GM12878 (cell line): Measurements from ENCODE around the gene ZDHHC11B. TPM values are rescaled to one million over a fixed set of nuclear protein-coding genes. Genes with fewer than 3 reads are reported as not detected.
A peak's percentile ranks its signal among the peaks of the same experiment; 100 is the strongest.
"Not testable (repeated sequence)": the region's sequence is repeated elsewhere in the genome, so short reads cannot be mapped to it uniquely, and the experiment has no call there.

Source experiments
- ATAC-seq: fragments of 200-7000 bp; cut with Tn5 transposase; 3 replicates; pipeline ENCODE4 v1.9.1; 2020; ENCODE audit warnings: mild to moderate bottlenecking, moderate library complexity
- BruUV-seq: library from RNA; stranded (reverse); fragments of 400-500 nt; replicated peaks from 2 replicates; lab custom pipeline; 2021; lab: Mats Ljungman, UMichigan
- CTCF ChIA-PET: fragments of 300-600 bp; sonication (Branson Sonifier 250); formaldehyde crosslinking; extraction: SDS; loops from one replicate; lab custom pipeline; 2021; ENCODE audit warnings: inconsistent platforms; lab: Yijun Ruan, JAX
- POLR2A ChIA-PET: fragments of 350-600 bp; formaldehyde crosslinking; extraction: SDS; loops from one replicate; lab custom pipeline; 2021; ENCODE audit warnings: inconsistent platforms; lab: Charles Lee
- RAD21 ChIA-PET: fragments of 300-600 bp; sonication (Branson Sonifier 250); formaldehyde crosslinking; loops from one replicate; lab custom pipeline; 2023; ENCODE audit warnings: antibody characterized with exemption; ENCODE audit not compliant: unreplicated experiment; lab: Charles Lee
- SMC1A ChIA-PET: fragments of 300-600 bp; sonication (Branson Sonifier 250); formaldehyde crosslinking; loops from one replicate; lab custom pipeline; 2023; ENCODE audit not compliant: unreplicated experiment, uncharacterized antibody; lab: Charles Lee
- DNase-seq: peaks from one replicate; pipeline ENCODE4 v3.0.0-alpha.2; 2011; ENCODE audit warnings: low read depth, low spot score
- FAIRE-seq: peaks from 3 replicates; lab custom pipeline; 2011; peaks lifted over from hg19 to GRCh38; lab: Jason Lieb, UNC
- H2AFZ ChIP-seq: 2 replicates; pipeline ENCODE4 v1.6.0; 2011; ENCODE audit warnings: low read depth, low read length, control low read depth; ENCODE audit not compliant: control insufficient read depth
- H3K27ac ChIP-seq: 2 replicates; pipeline ENCODE4 v1.5.1; 2011; ENCODE audit warnings: control low read depth; ENCODE audit not compliant: control insufficient read depth, insufficient read depth
- H3K27me3 ChIP-seq, 2 experiments: replicated peaks in 1 of 2; 2 replicates each; pipeline versions ENCODE4 v1.6.0 to v1.6.1; 2011; ENCODE audit warnings: low read length in 1 of 2; ENCODE audit not compliant: control insufficient read depth in 2 of 2, insufficient read depth in 2 of 2
- H3K36me3 ChIP-seq, 2 experiments: 2 replicates each; pipeline ENCODE4 v1.5.1; 2011; ENCODE audit warnings: low read length in 1 of 2; ENCODE audit not compliant: control insufficient read depth in 2 of 2, insufficient read depth in 2 of 2
- H3K4me1 ChIP-seq: 2 replicates; pipeline ENCODE4 v1.6.1; 2011; ENCODE audit warnings: mild to moderate bottlenecking, low read length, moderate library complexity, mixed read lengths; ENCODE audit not compliant: control insufficient read depth, insufficient read depth
- H3K4me2 ChIP-seq: 2 replicates; pipeline ENCODE4 v1.6.0; 2011; ENCODE audit warnings: control low read depth; ENCODE audit not compliant: control insufficient read depth, insufficient read depth
- H3K4me3 ChIP-seq: fragments of 200-600 bp; sonication (generic); 2 replicates; pipeline ENCODE4 v1.5.1; 2016
- H3K79me2 ChIP-seq: 2 replicates; pipeline ENCODE4 v1.6.0; 2011; ENCODE audit warnings: low read length; ENCODE audit not compliant: control insufficient read depth, insufficient read depth
- H3K9ac ChIP-seq: 2 replicates; pipeline ENCODE4 v1.8.0; 2011; ENCODE audit warnings: low read length, control low read depth, mixed read lengths; ENCODE audit not compliant: control insufficient read depth, insufficient read depth
- H3K9me3 ChIP-seq: replicated peaks from 3 replicates; pipeline ENCODE4 v1.5.1; 2011; ENCODE audit warnings: mild to moderate bottlenecking, low read length; ENCODE audit not compliant: control insufficient read depth, insufficient read depth
- H4K20me1 ChIP-seq: 2 replicates; pipeline ENCODE4 v1.6.0; 2011; ENCODE audit not compliant: control insufficient read depth, insufficient read depth
- JUND ChIP-seq: IDR thresholded peaks from 2 replicates; pipeline ENCODE4 v1.6.1; 2012; ENCODE audit warnings: low read depth, mild to moderate bottlenecking, low read length, improper control_type of control experiment, moderate library complexity
- KLF5 ChIP-seq: fragments of 450-650 bp; IDR thresholded peaks from 2 replicates; pipeline ENCODE4 v1.6.1; 2014; ENCODE audit warnings: mild to moderate bottlenecking; ENCODE audit not compliant: partially characterized antibody
- MEF2B ChIP-seq: fragments of 450-650 bp; IDR thresholded peaks from 2 replicates; pipeline ENCODE4 v1.6.1; 2018; ENCODE audit warnings: mild to moderate bottlenecking, moderate library complexity; ENCODE audit not compliant: partially characterized antibody, poor library complexity, severe bottlenecking
- NR2C1 ChIP-seq: fragments of 450-650 bp; IDR thresholded peaks from 2 replicates; pipeline ENCODE4 v1.6.1; 2017; ENCODE audit warnings: antibody characterized with exemption, mild to moderate bottlenecking, moderate library complexity
- RB1 ChIP-seq: fragments of 450-650 bp; formaldehyde crosslinking; IDR thresholded peaks from 2 replicates; pipeline ENCODE4 v1.6.1; 2017; ENCODE audit warnings: mild to moderate bottlenecking, borderline replicate concordance
- SMC3 ChIP-seq: IDR thresholded peaks from 2 replicates; pipeline ENCODE4 v1.6.1; 2011; ENCODE audit warnings: low read length, improper control_type of control experiment, borderline replicate concordance
- STAT3 ChIP-seq: IDR thresholded peaks from 2 replicates; pipeline ENCODE4 v1.6.1; 2011; ENCODE audit warnings: low read depth, low read length, improper control_type of control experiment
- WRNIP1 ChIP-seq: IDR thresholded peaks from 2 replicates; pipeline ENCODE4 v1.6.1; 2011; ENCODE audit warnings: low read depth, low read length, improper control_type of control experiment, borderline replicate concordance
- ZNF622 ChIP-seq: fragments of 450-650 bp; IDR thresholded peaks from 2 replicates; pipeline ENCODE4 v1.6.1; 2017; ENCODE audit warnings: mild to moderate bottlenecking, inconsistent platforms
- WGBS: methylation state at CpG from one replicate; pipeline ENCODE4 v1.1.6; 2016; ENCODE audit warnings: low lambda C conversion rate; ENCODE audit not compliant: insufficient replicate concordance, insufficient coverage; ENCODE audit errors: missing lambda C conversion rate; 5-methylcytosine and 5-hydroxymethylcytosine counted together
- in situ Hi-C: fragments of 300-500 bp; cut with MboI; formaldehyde crosslinking; loops from 9 replicates; pipeline ENCODE4 v1.14.3; 2018; ENCODE audit warnings: mixed read lengths
- intact Hi-C: fragments of 100-400 bp; cut with micrococcal nuclease; formaldehyde crosslinking; loops from one replicate; pipeline ENCODE4 v1.14.2; 2022; ENCODE audit not compliant: unreplicated experiment
- polyA plus RNA-seq, 11 experiments: library from polyadenylated mRNA; depleted of rRNA in 4 of 11; unstranded in 6 of 11; stranded (reverse) in 5 of 11; fragments of >200 nt; fragmentation: Nextera tagmentation in 4 of 11; fragmentation: Illumina TruSeq in 1 of 11; extraction: Ambion mirVana in 4 of 11; extraction: Trizol in 1 of 11; gene quantifications; 1 replicate in 1 of 11; 2 replicates in 10 of 11; pipeline versions ENCODE4 v1.2.1 to v1.2.3, GENCODE V29; 2011 to 2016; ENCODE audit warnings: inconsistent platforms in 2 of 11, missing spikeins in 2 of 11, low read depth in 1 of 11
- total RNA-seq, 4 experiments: library from RNA; depleted of rRNA in 3 of 4; stranded (reverse); fragments of >200 nt in 3 of 4; fragmentation: Illumina TruSeq in 1 of 4; extraction: Trizol in 1 of 4; gene quantifications; 2 replicates each; pipeline versions ENCODE4 v1.2.1 to v1.2.3, GENCODE V29; 2013 to 2021

The ZDHHC11B gene
- total and polyA plus RNA-seq, 10 of the 15 experiments (the other 5 are each of a cell fraction or from before 2014, with no cell fraction given): 0.01 to 0.10 (median 0.09) TPM; not detected in 7

DNA sequence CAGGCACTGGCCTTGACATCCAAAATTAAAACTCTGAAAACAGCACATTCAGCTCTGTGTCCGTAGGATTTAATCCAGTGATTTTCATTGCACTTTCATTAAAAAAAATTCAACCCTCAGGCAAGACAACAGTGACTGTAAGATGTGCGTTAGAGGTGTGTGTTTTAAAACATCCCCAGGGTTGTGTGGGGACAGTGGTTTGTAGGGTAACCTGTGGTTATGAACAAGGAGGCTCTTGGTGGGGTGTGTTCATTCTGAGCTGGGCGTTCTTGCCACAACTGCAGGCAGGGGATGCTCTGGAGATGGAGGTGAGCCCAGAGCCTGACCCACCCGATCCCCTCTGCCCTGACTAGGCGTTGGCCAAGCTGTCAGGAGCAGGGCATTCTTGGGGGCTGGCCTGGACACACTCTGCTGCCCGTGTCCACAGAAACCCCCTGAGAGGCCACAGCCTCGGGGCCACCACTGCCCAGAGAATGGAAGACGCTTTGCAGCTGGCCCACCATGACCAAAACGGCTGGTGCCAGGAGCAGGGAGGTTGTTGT is 37.2 kb downstream of the ZDHHC11B start:
- ATAC-seq, H2AFZ ChIP-seq, H3K4me3 ChIP-seq, SMC1A ChIA-PET, H3K4me2 ChIP-seq, H3K79me2 ChIP-seq, H3K9ac ChIP-seq, H3K9me3 ChIP-seq, H3K36me3 ChIP-seq, POLR2A ChIA-PET, H3K27me3 ChIP-seq, H4K20me1 ChIP-seq, DNase-seq, H3K27ac ChIP-seq, CTCF ChIA-PET, H3K4me1 ChIP-seq, BruUV-seq, RAD21 ChIA-PET, intact Hi-C loops, FAIRE-seq, in situ Hi-C loops: not testable (repeated sequence)
- 28% methylated on average over 6 of the region's 9 CpGs for WGBS

DNA sequence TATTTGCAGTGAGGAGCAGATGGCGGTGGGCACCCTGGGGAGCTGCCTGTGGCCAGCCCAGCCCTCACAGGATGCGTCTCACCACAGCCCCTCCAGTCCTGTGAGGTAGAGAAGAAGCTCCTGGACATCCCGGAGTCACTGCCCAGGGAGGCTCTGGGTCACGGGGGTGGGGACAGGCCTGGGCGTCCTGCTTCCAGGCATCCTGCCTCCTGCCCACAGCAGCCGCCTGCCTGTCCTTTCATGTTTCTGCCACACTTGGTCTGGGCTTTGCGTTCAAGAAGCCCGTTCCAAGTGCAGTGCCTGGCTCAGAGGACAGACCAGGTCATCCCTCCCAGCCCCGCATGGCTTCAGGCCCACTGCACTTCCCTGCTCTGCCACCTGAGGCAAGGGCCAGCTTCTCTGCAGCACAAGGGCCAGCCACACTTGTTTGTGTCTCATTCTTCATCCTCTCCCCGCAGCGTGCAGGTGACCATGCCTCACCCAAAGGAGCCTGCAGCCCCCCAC is 38.2 kb downstream of the ZDHHC11B start:
- FAIRE-seq: no peak
- Histone ChIP-seq H3K4me2 (no peak overlapping the region), H3K4me1 (no peaks in the 10 kb centered on the region), H3K36me3 (no peaks in the 10 kb centered on the region), H4K20me1 (no peaks in the 10 kb centered on the region), H3K27me3 (no peaks in the 10 kb centered on the region; a peak in 1 of 4 replicates), H3K9ac (no peak overlapping the region), H3K9me3 (no peaks in the 10 kb centered on the region), H3K4me3 (no peak overlapping the region), H3K27ac (no peak overlapping the region), H2AFZ (no peak overlapping the region), H3K79me2 (no peaks in the 10 kb centered on the region)
- intact Hi-C loops (no loop called here), in situ Hi-C loops (no loop called here)
- CTCF ChIA-PET: no interaction called here
- BruUV-seq: no TSS peak
- 41% methylated on average over 11 of the region's 11 CpGs for WGBS
- RAD21 ChIA-PET: no interaction called here
- no peak for DNase-seq
- POLR2A ChIA-PET: no interaction called here
- SMC1A ChIA-PET: no interaction called here
- TF ChIP-seq NR2C1 (no peak), JUND (no peak), ZNF622 (no peak), SMC3 (no peak), KLF5 (no peak), STAT3 (no peak), MEF2B (no peak), WRNIP1 (no peak), RB1 (no peak)
- ATAC-seq: peak; percentile 41; the same call in 2 of the 3 replicates

DNA sequence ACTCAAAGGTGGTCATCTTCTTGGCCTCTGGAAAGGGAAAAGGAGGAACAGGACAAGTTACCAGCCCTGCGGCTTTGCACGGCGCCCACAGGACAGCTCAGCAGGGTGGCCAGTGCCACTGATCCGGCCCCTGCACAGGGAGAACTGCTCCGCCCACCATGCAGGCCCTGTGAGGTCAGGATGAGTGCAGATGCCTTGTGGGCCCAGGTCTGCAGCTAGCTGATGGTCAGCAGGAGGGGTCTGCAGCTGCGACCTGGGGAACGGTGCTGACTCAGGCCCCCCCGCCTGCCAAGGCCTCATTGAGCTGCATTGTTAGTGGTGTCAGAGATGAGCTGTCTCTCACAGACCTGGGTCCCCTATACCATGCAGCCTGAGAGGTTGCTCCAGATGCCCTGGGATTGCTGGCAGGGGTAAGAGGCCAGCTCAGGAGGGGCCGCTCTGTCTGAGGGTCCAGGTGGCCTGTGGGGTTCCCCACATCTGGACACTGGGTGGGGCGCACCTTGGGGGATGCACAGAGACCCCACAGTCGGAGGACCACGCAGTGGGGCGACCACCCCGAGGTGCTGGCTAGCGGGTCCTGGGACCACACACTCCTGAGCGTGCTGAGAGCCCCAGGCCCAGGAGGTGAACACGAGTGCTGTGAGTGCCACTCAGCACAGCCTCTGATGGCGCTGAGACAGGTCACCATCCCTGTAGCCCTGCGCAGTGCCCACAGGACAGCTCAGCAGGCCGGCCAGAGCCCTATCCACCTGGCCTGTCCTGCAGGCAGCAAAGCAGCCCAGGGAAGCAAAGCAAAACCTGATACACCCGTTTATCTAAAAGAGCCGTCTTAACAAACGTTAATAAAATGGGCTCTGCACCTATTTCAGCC is 39.0 kb downstream of the ZDHHC11B start:
- in situ Hi-C loops, RAD21 ChIA-PET, H3K27me3 ChIP-seq, H3K4me3 ChIP-seq, FAIRE-seq, H3K9ac ChIP-seq, CTCF ChIA-PET, H3K4me2 ChIP-seq, DNase-seq, ATAC-seq, H4K20me1 ChIP-seq, H3K27ac ChIP-seq, BruUV-seq, H3K36me3 ChIP-seq, H3K79me2 ChIP-seq, H3K9me3 ChIP-seq, intact Hi-C loops, POLR2A ChIA-PET, H2AFZ ChIP-seq, H3K4me1 ChIP-seq, SMC1A ChIA-PET: not testable (repeated sequence)
- 33% methylated on average over 15 of the region's 23 CpGs for WGBS
